GM19372 (cell line): ENCODE data around the gene NBPF9.
"Not testable (repeated sequence)": the region's sequence is repeated elsewhere in the genome, so short reads cannot be mapped to it uniquely, and the experiment has no call there.

Source experiments
- ATAC-seq: cut with Tn5 transposase; IDR thresholded peaks from one replicate; pipeline ENCODE4 v1.9.1; 2021; ENCODE audit warnings: mild to moderate bottlenecking, low read depth, moderate library complexity; ENCODE audit not compliant: unreplicated experiment

Gene NBPF9

DNA sequence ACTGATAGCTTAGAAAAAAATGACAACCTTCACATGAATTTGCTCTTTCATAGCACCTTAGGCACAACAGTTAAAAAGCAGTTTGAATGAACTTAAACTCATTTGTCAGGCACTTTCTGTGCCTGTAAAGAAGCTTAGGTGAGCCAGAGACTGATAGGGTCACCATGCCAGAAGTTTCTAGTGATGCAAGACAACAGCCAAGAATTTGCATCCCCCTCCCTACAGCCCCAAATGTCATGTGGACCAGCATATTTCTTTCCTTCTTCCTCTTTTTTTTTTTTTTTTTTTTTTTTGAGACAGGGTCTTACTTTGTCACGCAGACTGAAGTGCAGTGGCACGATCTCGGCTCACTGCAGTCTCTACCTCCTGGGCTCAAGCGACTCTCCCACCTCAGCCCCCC is 89.8 kb downstream of the NBPF9 start:
- not testable (repeated sequence) for ATAC-seq

GRCh38 chr1:149012599-149012998 is 90.8 kb downstream of the NBPF9 start:
- not testable (repeated sequence) for ATAC-seq

GRCh38 chr1:149009761-149010160 is 93.6 kb downstream of the NBPF9 start:
- ATAC-seq: not testable (repeated sequence)

DNA sequence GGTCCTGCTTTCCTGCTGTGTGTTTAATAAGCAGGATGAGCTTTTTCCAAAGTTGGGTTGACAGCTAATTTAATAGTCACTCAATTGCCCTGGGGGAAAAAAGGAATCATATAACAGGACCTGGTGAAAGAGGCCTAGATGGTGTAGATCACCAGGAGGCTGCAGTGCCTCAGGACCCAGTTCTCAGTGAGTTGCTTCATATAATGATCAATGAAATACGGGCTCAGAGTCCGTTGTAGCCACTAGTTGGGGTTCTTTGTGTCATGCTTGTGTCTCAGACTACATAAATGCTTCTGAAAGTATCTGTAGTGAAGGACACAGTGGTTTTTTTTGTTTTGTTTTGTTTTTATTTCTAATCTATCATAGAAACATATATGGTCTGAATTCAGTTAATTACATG is 94.6 kb downstream of the NBPF9 start:
- not testable (repeated sequence) for ATAC-seq

DNA sequence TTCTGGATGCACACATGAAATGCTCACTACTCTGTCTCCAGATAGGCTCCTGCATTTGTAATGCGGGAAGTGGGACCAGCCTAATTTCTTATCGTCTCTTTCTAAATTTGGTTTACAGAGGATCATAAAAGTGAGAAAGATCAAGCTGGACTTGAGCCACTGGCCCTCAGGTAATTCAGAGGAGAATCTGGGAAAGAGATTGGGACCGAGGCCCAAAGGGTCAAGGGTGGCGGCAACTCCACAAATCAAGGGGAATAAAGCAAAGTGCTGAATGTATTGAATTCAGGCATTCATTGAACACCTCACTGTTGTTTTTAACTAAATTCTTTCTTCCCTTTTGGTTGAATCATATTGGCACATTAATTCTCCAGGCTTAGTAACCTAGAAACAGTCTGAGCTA is 95.0 kb downstream of the NBPF9 start:
- not testable (repeated sequence) for ATAC-seq
